Measurements from ENCODE around the gene ERO1A.

DNA sequence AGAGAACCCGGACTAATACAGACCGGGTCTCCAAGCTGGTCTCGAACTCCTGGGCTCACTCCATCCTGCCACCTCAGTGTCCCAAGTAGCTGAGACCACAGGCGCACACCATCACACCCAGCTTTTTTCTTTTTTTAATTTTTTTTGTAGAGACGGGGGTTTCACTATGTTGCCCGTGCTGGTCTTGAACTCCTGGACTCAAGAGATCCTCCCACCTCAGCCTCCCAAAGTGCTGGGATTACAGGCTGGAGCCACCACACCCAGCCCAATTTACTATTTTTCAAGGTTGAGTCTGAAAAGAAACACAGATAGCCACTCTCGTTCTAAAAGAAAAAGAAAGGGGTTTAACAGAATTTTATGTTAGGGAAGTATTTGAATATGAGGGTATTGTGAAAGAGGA, 1.8 kb downstream of the ERO1A start:
- TF ChIP-seq, protein P1, sequence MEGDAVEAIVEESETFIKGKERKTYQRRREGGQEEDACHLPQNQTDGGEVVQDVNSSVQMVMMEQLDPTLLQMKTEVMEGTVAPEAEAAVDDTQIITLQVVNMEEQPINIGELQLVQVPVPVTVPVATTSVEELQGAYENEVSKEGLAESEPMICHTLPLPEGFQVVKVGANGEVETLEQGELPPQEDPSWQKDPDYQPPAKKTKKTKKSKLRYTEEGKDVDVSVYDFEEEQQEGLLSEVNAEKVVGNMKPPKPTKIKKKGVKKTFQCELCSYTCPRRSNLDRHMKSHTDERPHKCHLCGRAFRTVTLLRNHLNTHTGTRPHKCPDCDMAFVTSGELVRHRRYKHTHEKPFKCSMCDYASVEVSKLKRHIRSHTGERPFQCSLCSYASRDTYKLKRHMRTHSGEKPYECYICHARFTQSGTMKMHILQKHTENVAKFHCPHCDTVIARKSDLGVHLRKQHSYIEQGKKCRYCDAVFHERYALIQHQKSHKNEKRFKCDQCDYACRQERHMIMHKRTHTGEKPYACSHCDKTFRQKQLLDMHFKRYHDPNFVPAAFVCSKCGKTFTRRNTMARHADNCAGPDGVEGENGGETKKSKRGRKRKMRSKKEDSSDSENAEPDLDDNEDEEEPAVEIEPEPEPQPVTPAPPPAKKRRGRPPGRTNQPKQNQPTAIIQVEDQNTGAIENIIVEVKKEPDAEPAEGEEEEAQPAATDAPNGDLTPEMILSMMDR (conservative IDR thresholded peaks at IDR 0.05 in 1 of 2, IDR thresholded peaks at IDR 0.05 in 1 of 2; ENCODE audit: low read depth in 1 of 2, low read length in 2 of 2), result no peak
- TF ChIP-seq EZH2 (IDR thresholded peaks at IDR 0.05; ENCODE audit: low read length, missing control alignments), result no peak
